Measurements from ENCODE around the gene CCDC117.

GRCh38 chr22:28819253-28820096, 47.0 kb downstream of the CCDC117 start:
- TF ChIP-seq CTCF (IDR thresholded peaks at IDR 0.05) = no peak
- no peak for TF ChIP-seq POLR2A (IDR thresholded peaks at IDR 0.05)
- TF ChIP-seq POLR2AphosphoS5 (IDR thresholded peaks at IDR 0.05) = no peak
